IPS-11a (cell line): ENCODE data around the gene CRAT.

Experiments
- H3K4me3 ChIP-seq: one replicate; pipeline ENCODE4 v1.5.1; 2013; ENCODE audit warnings: low read depth, low read length, control low read depth

The CRAT gene

GRCh38 chr9:129068990-129069861, 41.4 kb downstream of the CRAT start:
- no peak overlapping the region for H3K4me3 ChIP-seq

- no peak overlapping the region for H3K4me3 ChIP-seq
Observed at GRCh38 chr9:129068110-129068509, 42.5 kb downstream of the CRAT start.

GRCh38 chr9:129064499-129064908, 46.1 kb downstream of the CRAT start:
- H3K4me3 ChIP-seq, result no peak overlapping the region

- H3K4me3 ChIP-seq, result no peak overlapping the region
Observed at GRCh38 chr9:129063061-129063460, 47.5 kb downstream of the CRAT start.

- no peak overlapping the region for H3K4me3 ChIP-seq
Observed at GRCh38 chr9:129060991-129061390, 49.6 kb downstream of the CRAT start.

GRCh38 chr9:129059796-129060785, 50.5 kb downstream of the CRAT start:
- no peak overlapping the region for H3K4me3 ChIP-seq

GRCh38 chr9:129058965-129059795, 51.4 kb downstream of the CRAT start:
- no peak overlapping the region for H3K4me3 ChIP-seq

- no peak overlapping the region for H3K4me3 ChIP-seq
Observed at GRCh38 chr9:129054163-129054851, 56.3 kb downstream of the CRAT start.

GRCh38 chr9:129053020-129053419, 57.6 kb downstream of the CRAT start:
- H3K4me3 ChIP-seq, result no peak overlapping the region

GRCh38 chr9:129052592-129052991, 58.0 kb downstream of the CRAT start:
- H3K4me3 ChIP-seq, result no peak overlapping the region
